Measurements from ENCODE around the gene TRABD2A.
A peak's percentile ranks its signal among the peaks of the same experiment; 100 is the strongest.
"Not testable (repeated sequence)": the region's sequence is repeated elsewhere in the genome, so short reads cannot be mapped to it uniquely, and the experiment has no call there.

The TRABD2A gene

DNA sequence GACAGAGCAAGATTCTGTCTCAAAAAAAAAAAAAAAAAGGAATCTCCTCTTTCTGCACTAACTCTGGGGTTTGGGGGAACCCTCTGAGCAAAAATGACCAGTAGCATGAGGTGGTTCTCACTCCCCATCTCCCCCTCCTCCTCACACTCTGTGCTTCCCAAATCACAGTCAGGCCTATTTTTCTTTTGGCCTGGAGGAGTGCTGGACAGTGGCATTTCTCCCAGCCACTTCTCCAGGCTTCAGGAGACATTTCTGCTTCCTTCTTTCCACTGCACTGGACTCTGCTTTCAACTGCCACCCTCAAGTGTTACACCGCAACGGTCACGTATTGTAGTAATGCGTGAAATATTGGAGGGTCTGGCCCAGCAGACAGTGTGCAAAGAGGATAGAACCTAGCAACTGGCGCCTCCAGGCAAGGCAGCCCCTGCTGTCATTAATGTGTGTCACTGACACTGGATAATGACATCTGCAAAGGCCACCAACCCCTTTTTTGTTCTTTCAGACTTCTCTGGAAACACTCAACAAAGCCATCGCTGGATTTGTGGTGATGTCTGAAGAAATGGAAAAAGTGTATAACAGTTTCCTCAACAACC is 68.9 kb downstream of the TRABD2A start:
- DNase-seq, result no peak

DNA sequence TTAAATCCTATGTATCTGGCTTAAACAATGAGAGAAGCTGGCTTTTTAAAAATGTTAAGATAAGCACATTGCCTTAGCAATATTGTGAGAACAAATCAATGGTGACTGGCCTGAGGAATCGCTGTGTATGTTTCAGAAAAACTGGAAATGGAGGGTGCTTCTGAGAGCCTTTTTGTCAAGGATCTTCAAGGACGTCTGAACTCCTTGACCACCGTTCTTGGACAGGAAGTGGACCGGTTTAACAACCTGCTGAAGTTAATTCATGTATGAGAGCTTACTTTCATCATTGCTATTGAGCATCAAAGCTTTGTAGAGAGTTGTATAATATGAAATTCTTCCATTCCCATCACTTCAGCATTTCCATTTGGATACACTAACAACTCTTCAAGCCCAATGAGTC is 72.6 kb downstream of the TRABD2A start:
- no peak for DNase-seq

DNA sequence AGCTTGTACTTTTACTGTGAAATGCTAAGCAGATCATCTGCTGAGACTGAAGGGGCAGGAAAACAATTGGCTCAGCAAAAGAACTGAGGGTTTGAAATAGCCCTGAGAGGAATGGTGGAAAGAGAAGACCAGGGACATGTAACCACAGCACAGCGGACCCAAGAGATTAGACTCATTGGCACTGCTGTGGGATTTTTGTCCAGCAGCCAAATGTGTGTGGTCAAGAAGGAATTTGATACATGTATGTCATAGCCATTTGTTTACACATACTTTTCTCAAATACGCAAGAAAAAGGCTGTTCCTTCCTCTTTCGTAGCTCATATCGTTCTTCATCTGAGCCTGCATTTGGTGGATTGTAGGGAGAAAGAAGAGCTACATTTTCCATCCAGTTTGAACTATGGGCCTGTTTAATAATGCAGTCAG is 73.8 kb downstream of the TRABD2A start:
- no peak for DNase-seq

DNA sequence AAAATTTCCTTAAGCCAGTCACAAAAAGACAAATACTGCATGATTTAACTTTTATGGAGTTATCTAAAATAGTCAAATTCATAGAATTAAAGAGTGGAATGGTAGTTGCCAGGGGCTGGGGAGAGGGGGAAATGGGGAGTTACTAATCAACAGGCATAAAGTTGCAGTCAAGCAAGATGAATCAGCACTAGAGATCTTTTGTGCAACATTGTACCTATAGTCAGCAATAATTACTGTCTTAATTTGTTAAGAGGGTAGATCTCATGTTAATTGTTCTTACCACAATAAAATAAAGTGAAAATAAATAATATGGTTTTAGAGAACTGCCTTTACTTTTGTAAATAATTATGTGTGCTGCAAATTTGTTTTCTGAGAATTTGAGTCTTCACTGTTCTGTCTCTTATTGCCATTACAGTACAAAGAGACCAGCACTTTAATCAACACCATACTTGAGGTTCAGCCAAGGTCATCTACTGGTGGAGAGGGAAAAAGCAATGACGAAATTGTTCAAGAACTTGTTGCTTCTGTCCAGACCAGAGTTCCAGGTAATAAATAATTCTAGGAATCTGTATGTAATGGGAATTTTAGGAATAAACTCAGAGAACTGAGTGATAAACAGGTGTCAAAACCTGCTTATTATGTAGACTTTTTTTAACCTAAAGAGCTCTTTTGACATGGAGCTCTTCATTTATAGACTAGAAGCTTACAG is 75.5 kb downstream of the TRABD2A start:
- DNase-seq, result no peak

- DNase-seq, result no peak
Measured at GRCh38 chr2:84801811-84802210, 79.1 kb downstream of the TRABD2A start.

DNA sequence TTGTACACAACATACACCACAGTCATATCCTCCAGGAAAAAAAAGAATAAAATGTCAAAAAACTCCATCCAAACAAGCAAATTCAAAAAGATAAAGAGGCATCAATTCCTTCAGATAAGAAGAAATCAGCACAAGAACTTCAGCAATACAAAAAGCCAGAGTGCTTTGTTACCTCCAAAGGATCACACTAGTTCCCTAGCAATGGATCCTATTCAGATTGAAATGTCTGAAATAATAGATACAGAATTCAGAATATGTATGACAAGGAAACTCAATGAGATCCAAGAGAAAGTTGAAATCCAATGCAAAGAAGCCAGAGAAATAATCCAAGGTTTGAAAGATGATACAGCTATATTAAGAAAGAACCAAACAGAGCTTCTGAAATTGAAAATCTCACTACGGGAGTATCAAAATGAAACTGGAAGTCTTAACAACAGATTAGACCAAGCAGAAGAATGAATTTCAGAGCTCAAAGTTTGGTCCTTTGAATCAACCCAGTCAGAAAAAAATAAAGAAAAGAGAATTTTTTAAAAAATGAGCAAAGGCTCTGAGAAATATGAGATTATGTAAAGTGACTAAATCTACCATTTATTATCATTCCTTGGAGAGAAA is 80.6 kb downstream of the TRABD2A start:
- no peak for DNase-seq

- no peak for DNase-seq
Measured at GRCh38 chr2:84799772-84800171, 81.1 kb downstream of the TRABD2A start.

DNA sequence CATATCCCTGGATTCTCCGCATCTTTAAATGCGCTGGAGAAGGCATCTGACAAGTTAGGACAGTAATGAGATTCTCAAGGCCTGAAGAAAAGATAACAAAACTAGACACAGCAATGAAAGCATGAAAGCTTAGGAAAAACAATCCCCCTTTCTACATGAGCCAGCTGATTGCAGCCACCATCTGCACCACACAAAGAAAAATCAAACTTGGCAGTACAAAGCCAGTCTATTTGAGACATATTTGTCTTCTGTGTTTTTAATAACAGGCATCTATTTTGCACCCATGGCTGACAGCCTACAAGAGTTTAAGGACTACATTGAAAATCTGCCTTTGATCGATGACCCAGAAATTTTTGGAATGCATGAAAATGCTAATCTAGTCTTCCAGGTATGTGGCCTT is 83.6 kb downstream of the TRABD2A start:
- DNase-seq, result no peak

GRCh38 chr2:84796798-84797197 is 84.1 kb downstream of the TRABD2A start:
- no peak for DNase-seq

- DNase-seq, result no peak
Measured at GRCh38 chr2:84793641-84794040, 87.2 kb downstream of the TRABD2A start.

- DNase-seq, result no peak
Measured at GRCh38 chr2:84792856-84793522, 87.9 kb downstream of the TRABD2A start.

- no peak for DNase-seq
Measured at GRCh38 chr2:84788498-84788897, 92.4 kb downstream of the TRABD2A start.

DNA sequence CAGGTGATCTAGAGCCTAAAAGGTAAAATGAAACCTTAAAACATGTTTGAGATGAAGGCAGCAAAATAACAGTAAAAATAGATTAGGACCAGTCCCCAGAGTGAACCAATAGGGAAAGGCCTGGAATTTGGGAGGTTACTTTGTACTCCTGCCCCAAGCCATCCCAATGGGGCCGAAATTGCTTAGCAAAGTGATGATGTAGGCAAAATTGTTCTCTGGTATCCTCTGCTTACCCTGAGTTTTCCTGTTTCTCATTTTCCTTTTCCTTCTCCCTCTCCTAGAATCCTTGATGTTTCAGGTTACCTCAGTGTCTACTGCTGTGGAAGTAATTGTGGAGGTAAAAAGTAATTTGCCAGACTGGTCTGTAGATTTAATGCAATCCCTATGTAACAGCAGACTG is 92.9 kb downstream of the TRABD2A start:
- DNase-seq, result no peak

DNA sequence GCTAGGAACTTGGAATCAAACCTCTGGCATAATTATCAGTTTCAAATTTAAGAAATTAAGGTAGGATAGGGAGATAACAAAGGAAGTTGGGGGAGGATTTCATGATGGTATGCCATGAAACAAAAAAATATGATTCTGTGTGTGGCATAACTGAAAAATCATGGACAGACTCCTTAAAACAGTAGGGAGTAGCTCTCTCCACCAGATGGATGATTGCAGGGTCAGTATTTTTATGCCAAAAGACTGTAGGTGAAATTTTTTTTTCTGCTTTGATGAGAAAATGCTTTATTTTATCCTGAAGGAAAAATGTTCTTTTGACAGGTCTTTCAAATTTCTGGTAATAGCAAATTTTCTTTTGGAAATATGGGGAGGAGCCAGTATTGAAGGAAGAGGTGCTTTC is 94.3 kb downstream of the TRABD2A start:
- no peak for DNase-seq

GRCh38 chr2:84785950-84786349 is 94.9 kb downstream of the TRABD2A start:
- no peak for DNase-seq

GRCh38 chr2:84782717-84783442 is 98.0 kb downstream of the TRABD2A start:
- peak; percentile 37 for DNase-seq

GRCh38 chr2:84781942-84782716 is 98.8 kb downstream of the TRABD2A start:
- peak; percentile 26 for DNase-seq

DNA sequence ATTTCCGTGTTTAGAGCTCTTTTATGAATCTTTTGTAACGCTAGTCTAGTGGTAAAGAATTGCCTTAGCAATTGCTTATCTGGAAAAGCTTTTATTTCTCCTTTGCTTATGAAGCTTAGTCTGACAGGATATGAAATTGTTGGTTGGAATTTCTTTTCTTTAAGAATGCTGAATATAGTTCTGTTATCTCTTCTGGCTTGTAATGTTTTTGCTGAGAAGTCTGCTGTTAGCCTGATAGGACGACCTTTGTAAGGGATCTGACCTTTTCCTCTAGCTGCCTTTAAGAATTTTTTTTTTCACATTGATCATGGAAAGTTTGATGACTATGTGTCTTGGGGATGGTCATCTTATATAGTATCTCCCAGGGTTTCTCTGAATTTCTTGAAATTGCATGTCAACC is 101.1 kb downstream of the TRABD2A start:
- no peak for DNase-seq

- no peak for DNase-seq
Measured at GRCh38 chr2:84778911-84779690, 101.8 kb downstream of the TRABD2A start.

DNA sequence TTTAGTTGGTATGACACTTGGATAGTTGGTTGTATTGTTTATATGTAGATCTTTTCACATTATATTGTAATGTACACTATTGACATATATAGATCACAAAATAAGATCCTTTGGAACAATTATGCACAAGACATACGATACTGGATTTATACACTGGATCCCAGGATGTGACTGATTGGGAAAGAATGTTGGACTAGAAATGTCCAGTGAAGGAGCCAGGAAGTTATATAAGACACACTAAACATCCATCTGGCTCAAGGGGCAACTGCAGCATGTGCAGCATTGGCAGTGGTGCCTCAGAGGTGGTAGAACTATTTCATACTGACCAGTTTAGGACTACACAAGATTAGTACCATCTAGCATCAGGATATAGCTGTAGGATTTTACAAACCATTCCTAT is 104.9 kb downstream of the TRABD2A start:
- no peak for DNase-seq

GRCh38 chr2:84773562-84773961 is 107.3 kb downstream of the TRABD2A start:
- DNase-seq, result not testable (repeated sequence)

All from effector CD4-positive, alpha-beta T cell (primary cell).